GM21423 (cell line): Measurements from ENCODE around the gene TLR9.
A peak's percentile ranks its signal among the peaks of the same experiment; 100 is the strongest.
"Not testable (repeated sequence)": the region's sequence is repeated elsewhere in the genome, so short reads cannot be mapped to it uniquely, and the experiment has no call there.

ENCODE experiments used
- ATAC-seq: cut with Tn5 transposase; IDR thresholded peaks from one replicate; pipeline ENCODE4 v1.9.1; 2021; ENCODE audit warnings: mild to moderate bottlenecking, moderate library complexity; ENCODE audit not compliant: unreplicated experiment

The TLR9 gene

GRCh38 chr3:52225452-52226228 is at the start of gene TLR9:
Gene TLR9 (minus strand): TSS chr3:52225645. CDS start chr3:52225529, 116 bp downstream.
- peak; percentile 79 for ATAC-seq

- not testable (repeated sequence) for ATAC-seq
Observed at GRCh38 chr3:52274781-52275180, 49.3 kb upstream of the TLR9 start.

- ATAC-seq = no peak
Observed at GRCh38 chr3:52272831-52273230, 47.4 kb upstream of the TLR9 start.

GRCh38 chr3:52272172-52272571 is 46.7 kb upstream of the TLR9 start:
- not testable (repeated sequence) for ATAC-seq

GRCh38 chr3:52270252-52270754 is 44.9 kb upstream of the TLR9 start:
- no peak for ATAC-seq

- no peak for ATAC-seq
Observed at GRCh38 chr3:52269776-52270175, 44.3 kb upstream of the TLR9 start.

GRCh38 chr3:52268036-52268435 is 42.6 kb upstream of the TLR9 start:
- ATAC-seq = no peak

- no peak for ATAC-seq
Observed at GRCh38 chr3:52265387-52265786, 39.9 kb upstream of the TLR9 start.

GRCh38 chr3:52262447-52262846 is 37.0 kb upstream of the TLR9 start:
- no peak for ATAC-seq

GRCh38 chr3:52259448-52259847 is 34.0 kb upstream of the TLR9 start:
- no peak for ATAC-seq

GRCh38 chr3:52259035-52259434 is 33.6 kb upstream of the TLR9 start:
- no peak for ATAC-seq

- ATAC-seq = no peak
Observed at GRCh38 chr3:52257911-52258310, 32.5 kb upstream of the TLR9 start.

GRCh38 chr3:52256622-52257021 is 31.2 kb upstream of the TLR9 start:
- ATAC-seq = no peak

GRCh38 chr3:52256159-52256558 is 30.7 kb upstream of the TLR9 start:
- ATAC-seq = no peak

- ATAC-seq = no peak
Observed at GRCh38 chr3:52254608-52255007, 29.2 kb upstream of the TLR9 start.

- ATAC-seq = peak; percentile 87
Observed at GRCh38 chr3:52253314-52254304, 28.2 kb upstream of the TLR9 start.

GRCh38 chr3:52250122-52250521 is 24.7 kb upstream of the TLR9 start:
- no peak for ATAC-seq

GRCh38 chr3:52249683-52250082 is 24.2 kb upstream of the TLR9 start:
- ATAC-seq = no peak

GRCh38 chr3:52248816-52249547 is 23.5 kb upstream of the TLR9 start:
- no peak for ATAC-seq

GRCh38 chr3:52248165-52248541 is 22.7 kb upstream of the TLR9 start:
- ATAC-seq = no peak
